ENCODE measurements around the gene KCTD2.
"Not testable (repeated sequence)": the region's sequence is repeated elsewhere in the genome, so short reads cannot be mapped to it uniquely, and the experiment has no call there.

Gene KCTD2

GRCh38 chr17:75051941-75052340 is 4.9 kb downstream of the KCTD2 start:
- no peak for DNase-seq (ENCODE audit: low read depth)

DNA sequence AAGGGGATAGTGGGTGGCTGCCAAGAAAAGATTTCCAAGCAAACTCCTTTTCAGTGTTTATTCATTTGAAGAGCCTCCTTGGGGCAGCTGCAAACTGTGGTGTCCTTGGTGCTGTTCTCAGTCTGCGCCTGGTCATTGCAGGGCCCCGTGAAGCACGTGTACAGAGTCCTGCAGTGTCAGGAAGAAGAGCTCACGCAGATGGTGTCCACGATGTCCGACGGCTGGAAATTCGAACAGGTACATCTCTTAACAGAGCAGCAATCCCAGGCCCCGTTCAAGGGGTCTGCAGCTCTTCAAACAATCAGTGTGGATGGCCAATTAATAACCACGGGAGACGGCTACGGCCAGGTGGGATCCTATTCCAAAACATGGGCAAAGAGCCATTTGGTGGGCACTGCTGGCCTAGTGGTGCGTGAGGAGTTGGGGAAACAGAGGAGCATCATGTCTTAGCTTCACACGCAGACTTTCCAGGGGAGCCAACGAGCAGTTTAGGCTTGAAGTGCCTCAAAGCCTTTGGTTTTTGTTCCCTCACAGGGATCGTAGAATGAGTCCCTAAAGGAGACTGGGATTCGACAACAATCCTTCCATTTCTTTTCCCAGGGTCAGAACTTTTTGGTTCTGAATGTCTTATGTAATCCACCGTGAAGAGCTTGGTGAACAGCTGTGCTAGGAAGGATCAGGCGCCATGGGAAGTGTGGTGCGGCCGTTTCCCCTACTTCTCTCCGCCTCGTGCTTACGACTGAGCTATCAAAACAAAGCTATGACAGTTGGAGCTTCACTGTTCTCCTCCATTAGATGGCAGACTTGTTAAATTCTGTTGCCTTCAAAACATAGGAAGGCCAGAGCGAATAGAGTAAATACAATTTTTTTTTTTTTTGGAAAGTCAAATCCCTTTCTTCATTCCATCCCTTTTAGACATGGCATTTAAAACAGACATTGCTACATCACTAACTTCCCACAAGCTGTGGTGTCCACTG is 12.6 kb downstream of the KCTD2 start:
- no peak for DNase-seq (ENCODE audit: low read depth)

GRCh38 chr17:75060434-75061054 is 13.5 kb downstream of the KCTD2 start:
- no peak for DNase-seq (ENCODE audit: low read depth)

DNA sequence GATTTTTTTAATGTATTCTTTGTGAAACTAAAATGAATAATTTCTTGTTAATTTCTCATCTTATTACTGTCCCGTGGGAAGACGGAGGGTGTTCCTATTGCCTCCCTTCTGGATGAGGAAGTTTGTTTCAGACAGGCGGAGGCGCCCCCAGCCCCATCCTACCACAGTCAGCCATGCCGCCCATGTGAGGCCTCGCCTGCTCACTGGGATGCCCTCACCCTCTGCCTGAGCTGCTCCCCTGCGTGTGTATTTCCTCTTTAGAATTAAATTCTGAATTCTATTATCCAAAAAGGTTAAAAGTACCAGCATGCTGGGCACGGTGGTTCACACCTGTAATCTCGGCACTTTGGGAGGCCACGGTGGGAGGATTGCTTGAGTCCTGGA is 14.0 kb downstream of the KCTD2 start:
- DNase-seq (ENCODE audit: low read depth): no peak

DNA sequence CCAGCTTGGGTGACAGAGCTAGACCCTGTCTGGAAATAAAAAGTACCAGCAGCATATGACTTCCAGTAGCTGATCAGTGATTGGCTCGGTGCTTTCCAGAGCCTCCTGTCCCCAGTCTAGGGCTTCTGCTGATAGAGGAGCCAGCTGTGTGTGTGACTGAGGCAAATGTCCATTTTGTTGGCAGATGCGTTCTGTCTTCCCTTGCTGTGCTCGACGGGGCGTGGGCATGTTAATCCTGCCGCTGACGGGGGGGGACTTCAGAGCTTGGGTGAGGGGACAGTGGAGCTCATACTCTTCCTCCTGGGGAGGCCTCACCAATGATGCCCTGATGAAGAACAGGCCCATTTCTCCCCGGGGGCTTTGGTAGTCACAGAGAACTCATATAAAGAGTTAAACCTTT is 14.6 kb downstream of the KCTD2 start:
- no peak for DNase-seq (ENCODE audit: low read depth)

GRCh38 chr17:75063201-75063600 is 16.2 kb downstream of the KCTD2 start:
- DNase-seq (ENCODE audit: low read depth): no peak

DNA sequence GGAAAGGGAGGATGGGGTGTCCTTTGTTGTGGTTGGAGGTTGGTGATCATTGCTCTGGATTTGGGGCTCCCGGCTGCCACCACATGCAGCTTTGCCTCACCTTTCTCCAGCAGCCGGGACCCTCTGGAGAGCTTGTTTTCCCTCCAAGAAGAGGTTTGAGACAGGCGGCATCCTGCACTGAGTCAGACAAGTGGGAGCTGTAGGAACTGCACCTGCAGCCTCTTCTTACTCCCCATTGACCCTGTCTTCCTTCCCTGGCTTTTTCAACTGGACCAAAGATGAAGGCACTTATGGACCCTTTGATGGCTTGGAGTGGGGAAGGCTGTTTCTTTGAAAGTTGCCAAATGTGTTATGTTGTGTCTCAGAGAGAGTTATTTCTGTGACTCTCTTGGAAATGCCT is 16.6 kb downstream of the KCTD2 start:
- no peak for DNase-seq (ENCODE audit: low read depth)

- no peak for DNase-seq (ENCODE audit: low read depth)
These were observed 17.0 kb downstream of the KCTD2 start for GRCh38 chr17:75064040-75064439.

DNA sequence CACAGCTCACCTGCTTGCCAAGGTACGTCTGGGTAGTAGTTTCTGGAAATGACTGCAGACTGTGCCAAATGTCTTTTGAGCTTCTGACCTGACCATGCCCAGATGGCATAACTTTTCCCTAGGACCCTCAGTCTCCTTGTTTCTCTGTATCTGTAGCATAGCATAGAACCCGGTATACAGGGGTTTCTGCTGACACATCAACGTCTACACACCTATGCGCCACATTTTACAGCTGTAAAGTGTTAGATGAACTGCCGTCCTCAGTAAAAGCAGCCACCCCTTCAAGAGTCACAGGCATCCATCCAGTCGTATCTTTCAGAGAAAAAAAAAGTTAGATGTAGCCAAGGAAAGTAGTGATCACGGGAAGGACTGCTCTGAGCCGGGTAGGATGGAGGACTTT is 17.4 kb downstream of the KCTD2 start:
- DNase-seq (ENCODE audit: low read depth): no peak

DNA sequence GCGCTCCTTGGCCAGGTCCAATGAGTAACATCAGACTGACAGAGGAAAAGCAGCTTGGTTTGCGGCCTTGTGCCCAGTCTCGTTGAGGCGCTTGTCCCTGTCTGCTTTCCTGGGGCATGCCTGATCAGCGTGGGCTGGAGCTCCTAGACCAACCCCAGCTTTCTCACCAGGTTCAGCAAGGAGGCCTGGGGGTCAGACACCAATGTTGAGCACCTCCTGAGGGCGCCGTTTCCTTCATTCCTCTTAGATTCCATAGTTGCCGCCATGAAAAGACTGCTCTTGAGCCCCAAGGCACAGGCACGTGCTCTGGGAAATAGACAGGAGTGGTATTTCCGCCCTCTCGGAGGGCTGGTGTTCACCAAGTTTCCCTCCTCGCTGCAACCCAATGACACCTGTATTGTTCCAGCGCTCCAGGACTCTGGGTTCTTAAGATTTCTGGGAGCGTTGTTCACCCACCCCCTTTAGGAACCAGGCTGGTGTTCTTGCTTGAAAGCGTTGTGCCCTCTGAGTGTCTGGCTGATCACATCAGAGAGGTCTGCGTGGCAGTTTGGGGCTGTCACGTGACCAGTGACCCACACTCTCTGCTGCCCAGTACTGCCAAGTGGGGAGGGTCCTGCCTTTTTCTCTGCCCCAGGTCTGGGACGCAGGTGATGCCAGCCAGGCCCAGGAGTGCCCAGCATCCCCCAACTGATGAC is 18.0 kb downstream of the KCTD2 start:
- DNase-seq (ENCODE audit: low read depth): no peak

DNA sequence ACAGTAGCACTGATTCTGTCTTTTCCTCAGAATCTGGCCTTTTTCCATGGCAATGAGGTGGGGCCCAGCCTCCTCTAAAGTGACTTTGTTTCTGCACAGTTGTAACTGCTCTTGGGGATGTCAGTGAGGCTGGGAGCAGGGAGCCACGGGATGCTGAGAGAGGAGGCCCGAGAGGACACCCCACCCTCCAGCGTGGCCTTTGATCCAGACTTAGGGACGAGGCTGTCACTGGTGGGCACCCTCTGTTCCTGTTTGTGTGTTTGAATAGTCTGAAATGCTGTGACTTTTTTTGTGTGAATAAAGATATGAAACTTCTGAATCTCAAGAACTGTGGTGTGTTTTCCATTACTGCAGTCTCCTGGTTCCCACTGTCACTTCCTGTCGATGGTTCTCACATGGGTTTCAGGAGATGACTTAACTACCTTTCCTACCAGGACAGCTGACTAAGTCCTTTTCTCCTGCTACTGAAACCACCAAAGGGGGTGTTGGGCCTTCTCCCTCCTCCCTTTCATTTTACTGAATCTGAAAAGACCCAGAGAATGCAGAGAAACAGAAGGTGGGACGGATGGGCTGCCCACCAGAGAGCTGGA is 18.6 kb downstream of the KCTD2 start:
- DNase-seq (ENCODE audit: low read depth): no peak

- no peak for DNase-seq (ENCODE audit: low read depth)
These were observed 20.8 kb downstream of the KCTD2 start for GRCh38 chr17:75067856-75068255.

GRCh38 chr17:75068750-75069149 is 21.7 kb downstream of the KCTD2 start:
- DNase-seq (ENCODE audit: low read depth): no peak

- DNase-seq (ENCODE audit: low read depth): no peak
These were observed 22.8 kb downstream of the KCTD2 start for GRCh38 chr17:75069783-75070182.

- not testable (repeated sequence) for DNase-seq (ENCODE audit: low read depth)
These were observed 24.6 kb downstream of the KCTD2 start for GRCh38 chr17:75071478-75072271.

GRCh38 chr17:75072909-75073308 is 25.9 kb downstream of the KCTD2 start:
- not testable (repeated sequence) for DNase-seq (ENCODE audit: low read depth)

DNA sequence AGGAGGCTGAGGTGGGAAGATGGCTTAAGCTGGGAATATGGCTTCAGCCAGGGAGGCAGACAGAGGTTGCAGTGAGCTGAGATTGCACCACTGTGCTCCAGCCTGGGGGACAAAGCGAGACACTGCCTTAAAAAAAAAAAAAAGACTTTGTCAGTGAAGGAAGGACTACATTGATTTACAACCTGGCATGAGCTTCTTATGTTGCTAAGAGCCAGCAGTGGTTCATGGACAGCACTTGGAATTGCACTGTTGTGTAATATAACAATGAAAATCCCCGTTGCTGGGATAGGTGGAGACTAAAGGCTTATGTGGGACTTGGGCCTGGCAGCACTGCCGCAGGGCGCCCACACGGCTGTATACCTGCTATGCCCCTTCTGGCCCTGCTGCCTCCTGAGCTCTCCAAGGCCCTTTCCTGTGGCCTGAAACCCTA is 26.6 kb downstream of the KCTD2 start:
- DNase-seq (ENCODE audit: low read depth): no peak

DNA sequence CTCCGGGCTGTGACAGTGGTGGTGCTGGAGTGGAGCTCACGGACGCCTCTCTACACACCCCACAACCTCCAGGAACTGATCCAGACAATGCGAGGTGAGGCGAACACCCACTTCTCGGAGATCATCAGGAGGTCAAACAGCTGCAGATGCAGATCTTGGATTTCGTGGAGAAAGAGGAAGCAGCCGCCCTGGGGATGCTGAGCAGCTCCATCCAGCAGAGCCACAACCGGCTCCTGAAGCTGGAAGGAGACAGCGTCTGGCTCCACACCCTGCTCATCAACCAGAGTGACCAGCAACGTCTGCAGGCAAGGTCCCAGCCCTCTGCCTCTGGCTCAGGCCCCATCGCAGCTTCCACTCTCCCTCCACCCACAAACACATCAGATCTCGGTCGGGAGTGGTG is 27.5 kb downstream of the KCTD2 start:
- no peak for DNase-seq (ENCODE audit: low read depth)

GRCh38 chr17:75075597-75076336 is 28.7 kb downstream of the KCTD2 start:
- no peak for DNase-seq (ENCODE audit: low read depth)

- no peak for DNase-seq (ENCODE audit: low read depth)
These were observed 30.1 kb downstream of the KCTD2 start for GRCh38 chr17:75077072-75077495.

All from T-helper 22 cell (primary cell).